ENCODE data around the gene LEAP2.
"Not testable (repeated sequence)": the region's sequence is repeated elsewhere in the genome, so short reads cannot be mapped to it uniquely, and the experiment has no call there.

The LEAP2 gene

DNA sequence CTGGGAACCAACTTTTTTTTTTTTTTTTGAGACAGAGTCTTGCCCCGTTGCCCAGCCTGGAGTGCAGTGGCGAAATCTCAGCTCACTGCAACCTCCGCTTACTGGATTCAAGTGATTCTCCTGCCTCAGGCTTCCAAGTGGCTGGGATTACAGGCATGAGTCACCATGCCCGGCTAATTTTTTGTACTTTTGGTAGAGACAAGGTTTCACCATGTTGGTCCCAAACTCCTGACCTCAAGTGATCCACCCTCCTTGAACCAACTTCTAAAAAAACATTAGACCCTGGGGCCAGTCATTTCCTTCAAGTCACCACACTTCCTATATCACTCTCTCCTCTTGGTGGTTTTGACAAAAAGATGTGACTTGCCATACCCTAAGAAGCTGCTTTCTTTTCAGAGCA lies 32.2 kb upstream of the LEAP2 start:
- DNase-seq: no peak

DNA sequence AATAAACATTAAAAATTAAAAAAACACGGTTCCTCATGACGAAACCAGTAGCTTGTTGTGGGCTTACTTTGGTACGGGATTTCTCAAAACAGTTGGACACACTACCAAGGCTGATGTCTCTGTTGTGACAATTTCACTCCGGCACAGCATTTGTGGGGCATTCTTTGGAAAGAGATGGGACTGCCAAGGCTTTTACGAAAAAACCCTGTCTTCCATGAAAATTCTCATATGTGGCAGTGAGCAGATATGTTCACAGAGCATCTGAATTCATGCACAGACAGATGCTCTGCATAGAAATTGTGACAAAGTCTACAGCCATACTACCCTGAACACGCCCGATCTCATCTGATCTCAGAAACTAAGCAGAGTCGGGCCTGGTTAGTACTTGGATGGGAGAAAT lies 25.2 kb upstream of the LEAP2 start:
- no peak for DNase-seq

DNA sequence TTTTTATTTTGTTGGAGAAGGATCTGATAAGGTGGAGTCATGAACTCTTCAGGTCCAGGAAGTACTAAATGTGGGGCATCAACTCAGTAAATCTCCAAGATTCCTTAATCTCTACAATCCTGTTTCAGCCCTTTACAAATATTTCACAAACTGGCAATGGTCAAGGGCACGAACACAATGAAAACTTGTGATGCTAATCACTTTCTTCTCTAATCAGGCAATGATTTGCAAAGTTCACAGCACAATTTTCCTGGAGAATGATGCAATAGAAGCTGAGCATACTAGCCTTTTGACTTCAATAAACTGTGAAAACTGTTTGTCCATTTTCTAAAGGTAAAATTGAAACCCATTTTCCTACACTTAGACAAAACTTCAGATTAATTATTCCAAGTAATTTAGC lies 24.1 kb upstream of the LEAP2 start:
- DNase-seq: no peak

DNA sequence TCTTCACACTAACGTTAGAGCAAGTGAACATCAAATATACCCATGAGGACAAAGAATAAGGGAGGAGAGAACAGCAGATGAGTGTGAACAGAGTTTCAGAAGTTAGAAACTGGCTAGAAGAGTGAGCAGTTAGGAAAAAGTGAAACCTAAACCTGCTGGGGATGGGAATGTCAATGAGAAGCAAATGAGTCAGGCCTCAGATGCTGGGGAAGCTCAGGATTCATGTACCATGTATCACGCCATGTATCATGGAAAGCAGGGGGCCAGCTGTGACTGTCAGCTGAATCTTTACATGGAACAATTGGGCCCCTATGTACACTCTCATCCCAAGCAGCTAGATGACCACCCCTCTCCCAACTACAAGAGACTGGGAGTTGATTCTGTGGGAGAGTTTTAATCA lies 23.4 kb upstream of the LEAP2 start:
- DNase-seq: no peak

DNA sequence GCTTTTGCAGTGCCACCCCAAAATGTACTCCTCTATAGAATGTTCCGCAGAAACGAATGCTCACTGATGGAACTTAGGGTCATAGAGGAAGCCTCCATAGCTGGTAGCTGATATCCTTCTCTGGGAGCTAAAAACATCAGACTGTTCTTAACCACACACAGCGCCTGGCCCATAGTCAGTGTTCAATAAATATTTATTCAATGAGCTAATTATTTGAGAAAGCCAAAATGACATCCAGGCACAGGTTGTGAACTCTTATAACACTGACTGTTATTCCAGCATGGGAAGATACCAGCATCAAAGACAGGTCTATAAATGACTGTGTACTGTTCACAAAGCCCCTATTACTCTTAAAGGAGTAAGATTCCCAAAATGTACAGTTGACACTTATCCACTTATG lies 20.1 kb upstream of the LEAP2 start:
- peak; percentile 30 for DNase-seq

DNA sequence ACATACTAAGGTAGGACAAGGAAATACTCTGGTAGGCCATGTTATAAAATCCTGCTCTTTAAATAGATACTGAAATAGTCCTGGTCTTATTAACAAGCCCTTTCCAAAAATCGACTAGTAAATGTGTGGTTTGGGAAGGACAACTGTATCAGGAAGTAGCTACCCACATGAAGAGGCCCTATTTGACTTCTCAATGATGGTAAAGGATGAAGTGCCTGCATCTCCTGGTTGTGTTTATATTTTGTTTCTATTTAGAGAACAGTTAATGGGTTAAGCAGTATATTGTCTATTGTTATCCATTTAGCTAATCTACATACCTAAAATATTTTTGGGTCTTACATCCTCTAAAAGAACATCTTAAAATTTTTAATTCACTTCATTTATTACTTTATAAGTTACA lies 19.7 kb upstream of the LEAP2 start:
- peak; percentile 25 for DNase-seq

DNA sequence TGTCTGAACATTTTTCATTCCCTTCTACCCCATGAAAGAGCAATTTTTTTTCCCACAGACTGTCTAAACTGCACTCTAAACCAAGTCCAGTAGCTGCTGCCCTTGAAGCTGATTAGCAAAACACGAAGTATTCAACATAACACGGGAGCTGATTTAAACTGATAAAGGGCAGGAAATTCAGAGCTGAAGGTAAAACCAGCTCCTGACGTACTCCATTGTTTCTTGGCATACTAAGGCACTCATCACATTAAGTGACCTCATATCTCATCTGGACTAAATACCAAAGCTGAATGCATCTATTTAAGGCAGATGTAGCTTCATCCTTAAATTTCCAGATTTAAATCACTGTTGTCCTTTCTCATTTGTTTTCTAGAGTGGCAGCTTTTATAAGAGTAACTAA lies 19.2 kb upstream of the LEAP2 start:
- DNase-seq: no peak

DNA sequence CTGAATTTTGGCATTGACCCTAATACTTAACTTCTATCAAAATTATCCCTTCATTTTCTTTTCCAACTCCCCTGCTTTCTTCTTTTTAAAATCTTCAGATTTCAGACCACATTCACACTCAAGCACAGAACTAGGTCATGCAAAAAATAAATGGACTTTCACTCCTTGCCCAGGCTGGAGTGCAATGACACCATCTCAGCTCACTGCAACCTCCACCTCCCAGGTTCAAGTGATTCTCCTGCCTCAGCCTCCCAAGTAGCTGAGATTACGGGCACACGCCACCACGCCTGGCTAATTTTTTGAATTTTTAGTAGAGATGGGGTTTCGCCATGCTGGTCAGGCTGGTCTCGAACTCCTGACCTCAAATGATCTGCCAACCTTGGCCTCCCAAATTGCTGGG lies 18.5 kb upstream of the LEAP2 start:
- not testable (repeated sequence) for DNase-seq

DNA sequence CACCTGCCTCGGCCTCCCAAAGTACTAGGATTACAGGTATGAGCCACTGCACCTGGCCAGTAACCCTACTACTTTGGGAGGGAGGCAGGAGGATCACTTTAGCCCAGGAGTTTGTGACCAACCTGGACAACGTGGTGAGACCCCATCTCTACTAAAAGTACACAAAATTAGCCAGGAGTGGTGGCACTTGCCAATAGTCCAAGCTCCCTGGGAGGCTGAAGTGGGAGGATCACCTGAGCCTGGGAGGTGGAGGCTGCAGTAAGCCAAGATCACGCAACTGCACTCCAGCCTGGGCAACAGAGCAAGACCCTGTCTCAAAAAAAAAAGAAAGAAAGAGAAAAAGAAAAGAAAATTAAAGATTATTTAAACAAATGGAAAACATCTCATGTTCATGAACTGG lies 17.5 kb upstream of the LEAP2 start:
- no peak for DNase-seq

DNA sequence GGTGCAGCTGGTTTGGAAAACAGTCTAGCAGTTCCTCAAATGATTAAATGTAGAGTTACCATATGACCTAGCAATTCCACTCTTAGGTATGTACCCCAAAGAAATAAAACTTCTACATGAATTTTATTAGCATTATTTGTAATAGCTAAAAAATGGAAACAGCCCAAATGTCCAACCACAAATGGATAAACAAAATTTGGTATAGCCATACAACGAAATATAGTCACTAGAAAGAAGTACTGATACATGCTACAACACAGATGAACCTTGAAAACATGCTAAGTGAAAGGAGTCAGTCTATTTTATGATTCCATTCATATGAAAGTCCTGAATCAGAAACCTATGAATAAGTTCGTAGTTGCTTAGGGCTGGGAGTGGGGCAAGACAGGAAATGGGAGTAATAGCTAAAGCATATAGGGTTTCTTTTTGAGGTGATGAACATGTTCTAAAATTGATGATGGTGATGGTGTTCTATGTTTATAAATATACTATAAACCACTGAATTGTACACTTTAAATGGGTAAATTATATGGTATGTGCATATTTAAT lies 13.5 kb upstream of the LEAP2 start:
- DNase-seq: no peak

DNA sequence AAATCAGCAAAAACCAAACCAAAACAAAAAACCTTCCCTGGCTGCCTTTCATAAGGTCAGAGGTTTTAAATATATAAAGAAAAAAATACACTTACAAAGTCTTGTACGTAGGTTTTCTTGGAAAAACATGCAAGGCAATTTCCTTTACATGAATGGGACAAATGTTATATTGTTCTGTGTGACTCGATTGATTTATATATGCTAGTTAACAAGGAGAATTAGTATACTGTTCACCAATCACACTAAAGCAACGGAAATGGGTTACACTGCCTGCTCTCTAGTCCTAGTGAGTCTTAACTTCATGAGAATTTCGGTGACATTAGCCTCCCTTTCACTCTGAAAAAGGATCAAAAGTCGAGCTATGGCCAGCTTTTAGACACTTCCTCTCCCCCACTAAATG lies 12.7 kb upstream of the LEAP2 start:
- no peak for DNase-seq

DNA sequence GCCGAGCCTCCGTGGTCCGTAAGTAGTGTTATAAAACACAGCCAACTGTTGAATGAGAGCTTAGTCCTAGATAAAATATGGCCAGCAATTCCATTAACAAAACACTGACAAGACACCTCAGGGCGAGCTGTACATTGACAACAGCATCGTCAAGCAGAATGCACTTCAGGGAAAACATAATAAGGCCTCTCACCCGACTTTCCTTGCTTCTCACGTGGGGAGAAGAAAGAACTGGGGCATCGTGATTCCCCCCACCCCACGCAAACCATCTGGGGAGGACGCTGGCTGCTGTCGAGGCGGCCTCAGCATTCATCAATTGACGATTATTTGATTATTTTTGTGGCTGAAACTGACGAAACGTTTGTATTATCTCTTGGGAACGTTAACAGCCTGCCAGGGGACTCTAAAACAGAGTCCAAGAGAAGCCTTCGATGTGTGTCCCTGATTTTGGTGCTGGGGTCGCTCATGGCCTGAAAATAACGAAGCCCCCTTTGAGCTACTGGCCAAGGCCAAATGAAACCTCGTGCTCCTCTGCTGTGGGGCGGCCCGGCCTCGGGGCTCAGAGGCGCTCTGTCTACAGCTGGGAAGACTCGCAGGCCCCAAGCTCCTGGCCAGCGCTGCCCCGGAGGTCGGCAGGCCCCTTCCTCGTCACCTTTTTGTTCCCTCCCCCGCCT lies 7.7 kb upstream of the LEAP2 start:
- DNase-seq: no peak

DNA sequence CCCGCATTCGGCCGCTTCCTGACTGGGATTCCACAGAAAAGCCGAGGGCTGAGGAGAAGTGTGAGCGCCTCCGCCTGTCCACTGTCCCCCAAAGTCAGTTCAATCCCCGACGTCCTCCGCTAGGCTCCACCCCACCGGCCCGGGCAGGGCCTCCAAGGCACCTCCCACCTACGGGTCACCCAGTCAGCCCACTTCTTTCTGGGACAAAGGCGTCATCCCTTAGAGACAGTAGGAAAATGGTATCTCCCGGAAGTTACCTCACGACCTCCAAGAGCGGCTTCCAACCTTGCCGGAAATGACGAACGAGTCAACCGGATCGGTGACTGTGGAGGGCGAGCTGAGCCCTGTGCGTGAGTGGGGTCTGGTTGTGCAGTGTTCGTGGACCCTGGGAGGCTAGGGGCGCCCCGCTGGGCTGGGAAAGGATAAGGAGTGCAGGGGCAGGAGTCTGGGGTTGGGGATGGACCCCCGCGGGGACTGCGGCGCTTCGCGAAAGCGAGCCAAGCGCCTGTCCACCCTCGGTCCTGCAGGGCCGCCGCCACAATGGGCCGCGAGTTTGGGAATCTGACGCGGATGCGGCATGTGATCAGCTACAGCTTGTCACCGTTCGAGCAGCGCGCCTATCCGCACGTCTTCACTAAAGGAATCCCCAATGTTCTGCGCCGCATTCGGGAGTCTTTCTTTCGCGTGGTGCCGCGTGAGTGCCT lies 7.0 kb upstream of the LEAP2 start, which contains the start of the genes GDF9 and UQCRQ:
Gene GDF9 (minus strand): TSS at position 128 of the 704 bp plus-strand sequence. CDS start 1,936 bp downstream, outside the sequence.
Gene UQCRQ (plus strand): TSS at position 301 of the 704 bp plus-strand sequence. CDS start 240 bp downstream, at position 541.
- DNase-seq: peak; percentile 99

DNA sequence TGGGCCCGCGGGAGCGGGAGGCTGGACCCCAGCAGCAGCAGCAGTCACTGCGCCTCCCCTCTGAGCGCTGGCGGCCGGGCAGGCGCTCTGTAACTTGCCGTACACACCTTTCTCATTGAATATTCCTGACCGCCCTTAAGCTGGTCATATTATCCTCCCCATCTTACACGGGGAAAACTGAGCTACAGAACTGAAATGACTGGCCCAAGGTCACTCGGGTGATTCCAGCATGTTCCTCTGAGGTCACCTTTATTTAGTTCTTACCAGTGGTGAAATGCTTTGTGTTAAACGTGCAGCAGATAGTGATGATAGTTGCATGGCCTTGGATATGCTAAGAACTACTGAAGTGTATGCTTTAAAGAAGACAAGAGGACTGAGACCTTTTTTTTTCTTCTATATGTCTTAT lies 6.4 kb upstream of the LEAP2 start:
- DNase-seq: no peak

DNA sequence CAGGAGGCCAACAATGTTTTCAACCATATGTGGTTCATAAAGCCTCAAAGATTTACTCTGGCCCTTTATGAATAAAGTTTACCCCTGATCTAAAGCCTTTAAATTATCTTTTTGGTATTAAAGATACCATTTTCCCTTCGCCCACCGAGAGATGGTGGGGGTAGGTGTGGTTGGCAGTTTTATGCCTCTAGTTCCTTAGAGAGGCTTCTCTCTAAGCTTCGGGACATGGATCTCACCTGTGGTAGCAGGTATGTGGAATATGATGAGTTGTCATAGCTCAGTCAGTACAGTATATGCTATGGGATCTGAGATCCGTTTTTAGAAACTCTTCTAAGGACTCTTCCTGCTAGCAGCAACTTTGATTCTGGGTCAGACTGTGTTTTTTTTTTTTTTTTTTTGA lies 4.7 kb upstream of the LEAP2 start:
- no peak for DNase-seq

DNA sequence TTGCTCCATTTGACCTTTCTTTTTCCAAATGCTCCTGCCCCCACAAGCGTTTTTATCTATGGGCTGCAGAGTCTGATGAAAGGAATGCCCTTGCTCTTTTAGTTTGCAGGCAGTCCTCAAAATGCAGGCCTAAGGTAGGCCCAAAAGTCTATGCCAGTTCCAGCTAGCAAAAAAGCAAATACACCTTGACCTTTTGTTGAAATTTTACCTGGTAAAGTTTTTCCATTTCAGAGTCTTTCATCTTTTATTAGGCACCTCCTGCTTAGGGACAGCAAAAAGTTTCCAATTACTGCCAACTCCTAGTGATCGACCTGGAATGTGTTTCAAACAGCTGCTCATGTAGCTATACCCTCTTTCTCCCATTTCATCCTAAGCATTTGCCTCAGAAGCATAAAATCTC lies 2.7 kb upstream of the LEAP2 start:
- DNase-seq: no peak

DNA sequence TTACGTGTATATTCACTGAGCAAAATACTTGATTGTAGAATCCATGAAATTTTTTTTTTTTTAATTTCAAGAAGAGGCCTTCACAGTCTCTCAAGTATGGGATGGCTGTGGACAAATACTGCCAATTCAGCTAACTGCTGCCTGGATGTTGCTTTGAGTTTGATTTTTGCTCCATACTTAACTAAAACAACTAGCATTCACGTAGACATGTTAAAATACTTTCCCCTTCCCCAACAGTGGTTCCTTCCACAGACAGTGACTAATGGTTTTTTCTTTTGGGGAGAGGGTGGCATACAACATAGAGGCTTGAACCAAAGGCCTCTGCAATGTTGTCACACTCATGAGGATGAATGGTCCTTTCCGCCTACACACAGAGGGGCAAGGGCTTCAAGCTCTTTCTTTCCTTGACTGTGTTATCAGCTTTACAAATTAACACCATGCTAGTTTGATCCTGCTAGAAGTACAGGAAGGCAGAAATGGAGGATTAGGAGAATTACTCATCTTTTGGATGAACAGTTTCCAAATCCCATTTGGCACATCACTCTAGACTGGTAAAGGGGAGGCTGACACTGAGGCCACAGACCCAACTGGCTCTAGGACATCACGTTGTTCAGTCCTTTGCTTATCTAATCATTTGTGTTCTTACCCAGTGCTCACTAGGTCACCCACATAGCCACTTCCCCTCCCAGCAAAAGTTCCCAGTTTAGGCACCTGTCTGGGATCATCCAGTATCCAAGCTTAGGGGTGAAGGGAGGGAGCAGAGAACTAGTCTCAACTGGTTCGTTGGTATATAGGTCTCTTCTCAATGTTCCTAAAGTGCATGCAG lies 1.8 kb upstream of the LEAP2 start:
- no peak for DNase-seq

DNA sequence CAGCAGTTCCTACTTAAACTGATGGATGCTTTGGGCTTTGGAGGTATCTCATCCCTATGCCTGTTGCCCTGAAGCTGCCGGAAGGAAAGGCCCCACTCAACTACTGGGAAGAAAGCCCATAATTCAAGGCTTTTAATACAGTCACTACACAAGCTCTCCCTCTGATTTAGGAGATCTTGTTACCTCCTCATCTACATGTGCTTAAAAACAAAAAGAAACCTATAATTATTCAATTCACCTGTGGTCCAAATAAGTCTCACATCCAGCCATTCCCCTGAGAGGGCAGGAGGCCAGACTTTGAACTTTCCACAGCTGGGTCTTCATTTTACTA lies 715 bp upstream of the LEAP2 start:
- no peak for DNase-seq

DNA sequence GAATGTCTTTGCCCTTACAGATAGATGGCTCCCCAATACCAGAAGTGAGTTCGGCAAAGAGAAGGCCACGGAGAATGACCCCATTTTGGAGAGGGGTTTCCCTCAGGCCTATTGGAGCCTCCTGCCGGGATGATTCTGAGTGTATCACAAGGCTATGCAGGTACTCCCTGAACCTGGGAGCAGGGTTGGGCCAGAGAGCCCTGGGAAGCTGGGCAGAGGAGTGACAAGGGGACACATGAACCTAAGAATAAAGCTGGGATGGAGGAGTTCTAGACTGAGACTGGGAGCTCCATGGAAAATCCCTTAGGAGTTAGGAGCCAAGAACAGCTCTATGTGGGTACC lies 433 bp downstream of the LEAP2 start:
- DNase-seq: no peak

DNA sequence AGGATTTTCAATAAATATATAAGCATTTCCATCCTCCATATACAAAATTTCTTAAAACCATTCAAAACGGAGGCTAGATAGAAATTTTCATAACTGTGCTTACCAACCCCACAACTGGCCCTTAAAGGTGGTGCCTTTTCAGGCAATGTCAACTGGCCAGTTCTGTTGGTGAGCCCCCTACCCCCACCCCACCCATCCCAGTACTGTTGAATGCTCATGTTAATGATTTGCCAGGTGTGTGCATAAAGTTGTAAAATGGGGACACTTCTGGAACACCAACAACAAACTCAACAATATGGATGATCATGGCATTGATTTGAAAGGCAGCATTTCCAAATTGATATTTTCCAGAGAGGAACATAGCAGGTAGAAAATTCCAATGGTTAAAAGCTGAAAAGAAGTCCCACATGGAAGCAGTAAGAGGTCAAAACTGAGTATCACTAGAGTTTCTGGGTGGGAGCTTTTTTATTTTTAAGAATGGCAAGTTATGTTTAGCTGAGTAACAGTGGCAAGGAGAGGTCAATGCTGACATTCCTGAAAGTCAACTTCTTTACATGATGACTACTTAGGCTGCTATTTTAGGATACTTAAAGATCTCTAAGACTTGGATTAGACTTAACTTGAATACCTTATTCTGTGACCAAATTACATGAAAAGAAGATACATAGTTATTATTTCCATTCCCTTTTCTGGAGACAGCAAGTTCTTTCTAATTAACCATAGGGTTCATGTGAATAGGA lies 2.7 kb downstream of the LEAP2 start:
- DNase-seq: no peak

DNA sequence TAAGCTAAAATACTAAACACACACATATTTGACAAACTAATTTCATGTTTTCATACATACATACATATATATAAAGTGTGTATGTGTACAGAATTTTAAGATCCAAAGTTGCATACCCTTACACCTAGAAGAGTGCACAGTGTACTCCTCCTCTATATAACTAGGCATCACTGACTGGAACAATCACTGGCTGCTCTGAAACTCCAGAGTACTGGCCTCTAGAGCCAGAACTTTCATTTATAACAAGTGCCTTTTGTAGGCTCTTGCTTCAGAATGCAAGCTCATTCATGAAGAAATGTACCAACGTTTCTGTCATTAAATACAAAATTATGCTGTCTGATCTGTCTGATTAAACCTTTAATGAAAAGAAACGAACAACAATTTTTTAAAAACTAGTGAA lies 4.0 kb downstream of the LEAP2 start:
- no peak for DNase-seq

DNA sequence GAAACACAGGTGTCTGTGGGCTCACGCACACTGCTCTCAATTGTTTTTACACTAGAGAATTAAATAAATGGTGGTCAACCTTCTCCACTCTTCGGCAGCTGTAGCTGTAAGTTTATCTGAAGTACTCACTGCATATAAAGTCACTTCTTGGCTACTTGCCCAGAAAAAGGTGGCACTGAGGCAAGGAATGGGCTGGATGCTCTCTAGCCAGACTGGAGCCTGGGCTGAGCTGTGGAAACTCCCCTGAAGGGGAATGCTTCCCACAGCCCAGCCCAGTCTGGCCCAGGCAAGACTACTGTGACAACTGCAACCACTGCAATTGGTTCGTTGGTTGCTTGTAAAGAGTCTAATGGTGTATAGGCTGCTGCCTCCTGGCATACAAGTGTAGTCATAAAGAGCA lies 4.5 kb downstream of the LEAP2 start:
- peak; percentile 29 for DNase-seq

DNA sequence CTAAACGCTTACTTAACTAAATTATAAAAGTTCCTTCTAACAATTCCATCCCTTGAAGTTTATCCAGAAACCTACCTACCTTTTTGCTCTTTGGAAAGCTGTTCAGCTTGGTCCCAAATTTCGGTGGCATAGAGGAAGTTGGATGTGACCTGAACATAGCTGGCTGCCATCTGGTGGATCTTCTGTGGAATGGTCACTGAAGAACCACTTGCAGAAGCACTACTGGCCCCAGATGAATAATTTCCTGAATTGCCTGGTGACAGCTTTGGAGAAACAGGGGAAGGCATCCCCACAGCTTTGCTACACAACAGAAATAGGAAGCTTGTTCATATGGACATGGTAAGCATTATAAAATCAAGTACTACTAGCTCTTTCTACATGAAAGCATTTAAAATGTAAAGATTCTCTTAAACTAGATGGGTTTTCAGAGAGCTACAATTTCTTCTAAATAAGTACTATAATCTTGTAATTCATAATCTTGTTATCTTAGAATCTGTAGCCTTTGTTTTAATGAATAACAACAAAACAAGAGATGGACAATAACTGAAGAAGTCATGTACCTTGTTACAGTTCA lies 9.9 kb downstream of the LEAP2 start:
- peak; percentile 55 for DNase-seq

All from NCI-H2029 (cell line).